ENCODE results near the gene CSF3. TPM values are rescaled to one million over a fixed set of nuclear protein-coding genes. Genes with fewer than 3 reads are reported as not detected.
"Not testable (repeated sequence)": the region's sequence is repeated elsewhere in the genome, so short reads cannot be mapped to it uniquely, and the experiment has no call there.

The CSF3 gene
- total RNA-seq, 2 donors from 2014 or later: 0.20 to 0.67 TPM

- ATAC-seq: peak; percentile 96
- DNase-seq: peak; percentile 77 to 85
- intact Hi-C loops (cut with DNase I, micrococcal nuclease): no loop called here
These were observed 19.8 kb upstream of the CSF3 start for GRCh38 chr17:39995438-39995837.

- DNase-seq: no peak
- ATAC-seq: no peak
- intact Hi-C loops (cut with DNase I, micrococcal nuclease): no loop called here
These were observed 19.1 kb upstream of the CSF3 start for GRCh38 chr17:39996162-39996561.

- DNase-seq (no peak), ATAC-seq (no peak)
- intact Hi-C loops (cut with DNase I, micrococcal nuclease): no loop called here
These were observed 18.4 kb upstream of the CSF3 start for GRCh38 chr17:39996800-39997199.

GRCh38 chr17:39997543-39997942 lies 17.7 kb upstream of the CSF3 start:
- DNase-seq: no peak
- intact Hi-C loops (cut with DNase I, micrococcal nuclease): no loop called here
- ATAC-seq: no peak

- ATAC-seq (no peak), DNase-seq (no peak)
- intact Hi-C loops (cut with DNase I, micrococcal nuclease): no loop called here
These were observed 16.2 kb upstream of the CSF3 start for GRCh38 chr17:39999067-39999466.

GRCh38 chr17:40000161-40000560 lies 15.1 kb upstream of the CSF3 start:
- intact Hi-C loops (cut with DNase I, micrococcal nuclease): no loop called here
- ATAC-seq (no peak), DNase-seq (no peak)

- intact Hi-C loops (cut with DNase I, micrococcal nuclease); ATAC-seq; DNase-seq: not testable (repeated sequence)
These were observed 13.9 kb upstream of the CSF3 start for GRCh38 chr17:40001335-40001734.

GRCh38 chr17:40004072-40004471 lies 11.2 kb upstream of the CSF3 start:
- DNase-seq (no peak), ATAC-seq (no peak)
- intact Hi-C loops (cut with DNase I, micrococcal nuclease): no loop called here

- no peak for DNase-seq
- intact Hi-C loops (cut with DNase I, micrococcal nuclease): no loop called here
- no peak for ATAC-seq
These were observed 10.5 kb upstream of the CSF3 start for GRCh38 chr17:40004712-40005111.

- intact Hi-C loops (cut with DNase I, micrococcal nuclease): no loop called here
- DNase-seq: no peak
- no peak for ATAC-seq
These were observed 9.7 kb upstream of the CSF3 start for GRCh38 chr17:40005520-40005919.

- intact Hi-C loops (cut with DNase I, micrococcal nuclease): loop anchor here in 1 of 2 donors (10.0 kb wide), 1 partner anchor 154 kb away; no protein-coding TSS in a partner anchor
- ATAC-seq, DNase-seq: not testable (repeated sequence)
These were observed 4.2 kb upstream of the CSF3 start for GRCh38 chr17:40010946-40011500.

- DNase-seq, ATAC-seq: not testable (repeated sequence)
- intact Hi-C loops (cut with DNase I, micrococcal nuclease): loop anchor here in 1 of 2 donors (10.0 kb wide), 1 partner anchor 153 kb away; no protein-coding TSS in a partner anchor
These were observed 3.1 kb upstream of the CSF3 start for GRCh38 chr17:40012017-40012647.

GRCh38 chr17:40014375-40014980 lies 762 bp upstream of the CSF3 start:
- intact Hi-C loops (cut with DNase I, micrococcal nuclease): loop anchor here in 1 of 2 donors (10.0 kb wide), 1 partner anchor 150 kb away; no protein-coding TSS in a partner anchor
- ATAC-seq (peak; percentile 48), DNase-seq (no peak)

- intact Hi-C loops (cut with DNase I, micrococcal nuclease): loop anchor here in 1 of 2 donors (10.0 kb wide), 1 partner anchor 149 kb away; no protein-coding TSS in a partner anchor
- DNase-seq: no peak
- no peak for ATAC-seq
These were observed 1.1 kb downstream of the CSF3 start for GRCh38 chr17:40015998-40016985.

- intact Hi-C loops (cut with DNase I, micrococcal nuclease): loop anchor here in 1 of 2 donors (10.0 kb wide), 1 partner anchor 147 kb away; no protein-coding TSS in a partner anchor
- no peak for DNase-seq
- no peak for ATAC-seq
These were observed 2.3 kb downstream of the CSF3 start for GRCh38 chr17:40017422-40018080.

- no peak for ATAC-seq
- DNase-seq: no peak
- intact Hi-C loops (cut with DNase I, micrococcal nuclease): loop anchor here in 1 of 2 donors (10.0 kb wide), 1 partner anchor 146 kb away; no protein-coding TSS in a partner anchor
These were observed 3.2 kb downstream of the CSF3 start for GRCh38 chr17:40018211-40019121.
